SU-DHL-6 (cell line): ENCODE results near the gene INSL3.

Experiments used
- H2AFZ ChIP-seq: fragments of 200-600 bp; sonication (generic); 2 replicates; pipeline ENCODE4 v1.6.1; 2014; ENCODE audit warnings: low read depth, mild to moderate bottlenecking, moderate library complexity, mixed read lengths, antibody characterized with exemption, low read length; ENCODE audit not compliant: severe bottlenecking
- H3F3A ChIP-seq: fragments of 200-600 bp; shearing (Covaris generic); 2 replicates; pipeline ENCODE4 v1.6.0; 2016; ENCODE audit warnings: antibody characterized with exemption, mild to moderate bottlenecking; ENCODE audit not compliant: insufficient read depth
- H3K27ac ChIP-seq: fragments of 200-600 bp; sonication (generic); 2 replicates; pipeline ENCODE4 v1.5.1; 2016; ENCODE audit warnings: low read depth, mild to moderate bottlenecking, low read length, moderate library complexity, mixed read lengths
- H3K27me3 ChIP-seq: fragments of 200-600 bp; sonication (generic), shearing (Covaris generic); 2 replicates; pipeline ENCODE4 v1.6.0; 2014; ENCODE audit warnings: mild to moderate bottlenecking, low read length
- H3K36me3 ChIP-seq: fragments of 200-600 bp; sonication (generic); 2 replicates; pipeline ENCODE4 v1.6.1; 2014; ENCODE audit warnings: mild to moderate bottlenecking, low read length, mixed read lengths
- H3K4me2 ChIP-seq: fragments of 300-600, 200-600 bp; shearing (Covaris generic), sonication (generic); 2 replicates; pipeline ENCODE4 v1.6.0; 2014; ENCODE audit warnings: low read length, low read depth, mild to moderate bottlenecking; ENCODE audit not compliant: poor library complexity, severe bottlenecking
- H3K4me3 ChIP-seq: fragments of 200-600 bp; sonication (generic); 2 replicates; pipeline ENCODE4 v1.5.1; 2014; ENCODE audit warnings: antibody characterized with exemption, low read length, mild to moderate bottlenecking, mixed read lengths; ENCODE audit not compliant: insufficient read depth, poor library complexity, severe bottlenecking
- H3K79me2 ChIP-seq: fragments of 200-600 bp; sonication (generic); 2 replicates; pipeline ENCODE4 v1.6.1; 2014; ENCODE audit warnings: mild to moderate bottlenecking, low read length, moderate library complexity; ENCODE audit not compliant: insufficient read depth
- H3K9ac ChIP-seq: fragments of 200-600 bp; sonication (generic); 2 replicates; pipeline ENCODE4 v1.7.0; 2014; ENCODE audit warnings: mild to moderate bottlenecking, low read length
- H3K9me2 ChIP-seq: fragments of 200-600 bp; sonication (generic); replicated peaks from 2 replicates; pipeline ENCODE4 v1.6.1; 2014; ENCODE audit warnings: low read length; ENCODE audit not compliant: insufficient read depth
- H3K9me3 ChIP-seq: fragments of 200-600 bp; sonication (generic); 2 replicates; pipeline ENCODE4 v1.6.1; 2014; ENCODE audit warnings: low read length, mixed read lengths; ENCODE audit not compliant: insufficient read depth
- H4K20me1 ChIP-seq: fragments of 200-600 bp; sonication (generic); 2 replicates; pipeline ENCODE4 v1.6.1; 2014; ENCODE audit warnings: low read depth, mild to moderate bottlenecking, antibody characterized with exemption, low read length, moderate library complexity, mixed read lengths
- EZH2phosphoT487 ChIP-seq: fragments of 200-600 bp; sonication (generic), shearing (Covaris generic); conservative IDR thresholded peaks from 2 replicates; pipeline ENCODE4 v1.6.1; 2018; ENCODE audit warnings: mild to moderate bottlenecking, antibody characterized with exemption, low read length, moderate library complexity, mixed read lengths
- TF ChIP-seq, protein P1 (sequence below): fragments of 200-600 bp; sonication (generic); IDR thresholded peaks from one replicate; pipeline ENCODE4 v1.5.1; 2017; ENCODE audit warnings: antibody characterized with exemption, mild to moderate bottlenecking, low read length, moderate library complexity; ENCODE audit not compliant: insufficient read depth, poor library complexity, severe bottlenecking

INSL3 gene

DNA sequence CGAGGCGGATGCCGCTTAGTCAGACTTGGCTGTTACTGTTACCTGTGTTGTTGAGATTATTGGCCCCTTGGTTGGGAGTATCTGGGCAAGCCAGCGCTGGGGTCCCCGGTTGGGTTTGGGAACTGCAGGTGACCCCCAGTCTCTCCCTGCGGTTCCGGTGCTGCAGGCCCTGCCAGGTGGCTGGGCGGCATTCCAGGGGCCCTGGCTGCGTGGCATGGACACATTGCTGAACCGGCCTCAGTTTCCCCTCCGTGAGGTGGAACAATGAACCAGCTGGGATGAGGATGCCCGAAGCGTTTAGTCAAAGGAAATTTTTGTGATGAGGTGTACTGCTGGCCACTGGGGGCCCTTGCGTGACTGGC, 25.8 kb downstream of the INSL3 start:
- no peak overlapping the region for H2AFZ ChIP-seq
- H3K4me2 ChIP-seq, result no peak overlapping the region
- H3K9ac ChIP-seq, result no peak overlapping the region
- H3K79me2 ChIP-seq, result no peaks in the 10 kb centered on the region
- H3K36me3 ChIP-seq, result no peaks in the 10 kb centered on the region
- H3F3A ChIP-seq, result no peaks in the 10 kb centered on the region
- TF ChIP-seq, protein P1, sequence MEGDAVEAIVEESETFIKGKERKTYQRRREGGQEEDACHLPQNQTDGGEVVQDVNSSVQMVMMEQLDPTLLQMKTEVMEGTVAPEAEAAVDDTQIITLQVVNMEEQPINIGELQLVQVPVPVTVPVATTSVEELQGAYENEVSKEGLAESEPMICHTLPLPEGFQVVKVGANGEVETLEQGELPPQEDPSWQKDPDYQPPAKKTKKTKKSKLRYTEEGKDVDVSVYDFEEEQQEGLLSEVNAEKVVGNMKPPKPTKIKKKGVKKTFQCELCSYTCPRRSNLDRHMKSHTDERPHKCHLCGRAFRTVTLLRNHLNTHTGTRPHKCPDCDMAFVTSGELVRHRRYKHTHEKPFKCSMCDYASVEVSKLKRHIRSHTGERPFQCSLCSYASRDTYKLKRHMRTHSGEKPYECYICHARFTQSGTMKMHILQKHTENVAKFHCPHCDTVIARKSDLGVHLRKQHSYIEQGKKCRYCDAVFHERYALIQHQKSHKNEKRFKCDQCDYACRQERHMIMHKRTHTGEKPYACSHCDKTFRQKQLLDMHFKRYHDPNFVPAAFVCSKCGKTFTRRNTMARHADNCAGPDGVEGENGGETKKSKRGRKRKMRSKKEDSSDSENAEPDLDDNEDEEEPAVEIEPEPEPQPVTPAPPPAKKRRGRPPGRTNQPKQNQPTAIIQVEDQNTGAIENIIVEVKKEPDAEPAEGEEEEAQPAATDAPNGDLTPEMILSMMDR, result no peak
- no peak for TF ChIP-seq EZH2phosphoT487
- H3K27me3 ChIP-seq, result no peaks in the 10 kb centered on the region
- H3K9me2 ChIP-seq, result no peaks in the 10 kb centered on the region
- no peaks in the 10 kb centered on the region for H3K9me3 ChIP-seq
- no peak overlapping the region for H3K27ac ChIP-seq
- H3K4me3 ChIP-seq, result no peak overlapping the region
- H4K20me1 ChIP-seq, result no peaks in the 10 kb centered on the region

DNA sequence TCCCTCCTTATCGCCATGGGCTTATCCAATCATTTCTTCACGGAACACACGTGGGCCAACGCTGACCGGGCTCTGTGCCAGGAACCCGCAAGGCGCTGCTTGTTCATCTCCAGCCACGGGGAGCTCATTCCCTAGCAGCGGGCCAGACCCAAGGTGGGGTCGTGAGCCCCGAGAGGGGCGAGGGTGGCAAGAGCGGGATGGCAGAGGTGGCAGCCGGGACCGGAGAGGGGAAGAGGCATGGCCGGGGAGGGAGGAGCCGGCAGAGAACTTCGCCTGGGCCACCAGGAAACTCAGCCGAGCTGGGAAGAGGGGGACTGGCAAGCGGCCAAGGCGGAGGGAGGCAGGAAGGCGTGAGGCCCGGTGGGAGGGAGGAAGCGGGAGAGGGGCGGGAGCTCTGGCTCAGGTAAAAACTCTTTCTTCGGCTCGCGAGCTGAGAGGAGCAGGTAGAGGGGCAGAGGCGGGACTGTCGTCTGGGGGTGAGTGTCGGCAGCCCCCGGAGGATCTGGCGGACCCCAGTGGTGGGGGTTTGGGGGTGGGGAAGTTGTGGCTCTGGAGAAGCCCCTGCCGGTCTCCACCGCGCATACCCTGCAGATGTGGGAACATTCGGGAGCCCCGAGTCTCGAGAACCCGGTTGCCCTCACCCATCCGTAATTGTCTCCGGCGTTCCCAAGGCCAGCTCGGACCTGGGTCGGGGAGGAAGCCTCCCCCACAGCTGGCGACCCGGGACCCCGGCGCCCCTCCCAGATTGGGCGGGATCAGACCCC, 26.4 kb downstream of the INSL3 start, which contains the start of gene B3GNT3:
Gene B3GNT3 (plus strand): TSS at position 408 of the 764 bp plus-strand sequence. CDS start 12,670 bp downstream, outside the sequence.
- no peaks in the 10 kb centered on the region for H4K20me1 ChIP-seq
- H2AFZ ChIP-seq, result no peak within 1 kb of the TSS
- no peaks in the 10 kb centered on the region for H3K9me2 ChIP-seq
- H3K4me3 ChIP-seq, result no peak within 1 kb of the TSS
- no peak within 1 kb of the TSS for H3K9ac ChIP-seq
- H3K36me3 ChIP-seq, result no peaks in the 10 kb centered on the region
- H3K27me3 ChIP-seq, result no peaks in the 10 kb centered on the region
- H3K79me2 ChIP-seq, result no peaks in the 10 kb centered on the region
- H3K9me3 ChIP-seq, result no peaks in the 10 kb centered on the region
- no peak within 1 kb of the TSS for H3K27ac ChIP-seq
- TF ChIP-seq, protein P1, result no peak
- no peak for TF ChIP-seq EZH2phosphoT487
- H3K4me2 ChIP-seq, result no peak within 1 kb of the TSS
- H3F3A ChIP-seq, result no peaks in the 10 kb centered on the region

DNA sequence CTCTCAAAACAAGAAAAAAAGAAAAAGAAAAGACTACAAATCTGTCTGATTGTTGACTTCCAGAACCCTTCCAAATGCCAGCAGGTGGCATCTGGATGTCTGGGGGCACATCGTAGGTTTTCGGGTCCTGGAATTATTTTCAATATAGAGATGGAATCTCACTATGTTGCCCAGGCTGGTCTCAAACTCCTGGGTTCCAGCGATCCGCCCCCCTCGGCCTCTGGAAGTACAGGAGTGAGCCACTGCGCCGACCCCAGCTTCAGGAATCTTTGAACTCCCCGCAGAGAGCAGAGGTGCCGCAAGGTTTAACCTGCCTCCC, 26.9 kb downstream of the INSL3 start:
- Histone ChIP-seq H2AFZ (no peak overlapping the region), H3K4me3 (no peak overlapping the region)

More for the DNA sequence above, 26.9 kb downstream of the INSL3 start:
- H3K36me3 ChIP-seq, result no peaks in the 10 kb centered on the region
- H3F3A ChIP-seq, result no peaks in the 10 kb centered on the region
- no peaks in the 10 kb centered on the region for H3K79me2 ChIP-seq
- H3K9me3 ChIP-seq, result no peaks in the 10 kb centered on the region
- H3K27me3 ChIP-seq, result no peaks in the 10 kb centered on the region
- no peak overlapping the region for H3K9ac ChIP-seq
- no peaks in the 10 kb centered on the region for H3K9me2 ChIP-seq
- H3K27ac ChIP-seq, result no peak overlapping the region
- H4K20me1 ChIP-seq, result no peaks in the 10 kb centered on the region
- TF ChIP-seq, protein P1, result no peak
- TF ChIP-seq EZH2phosphoT487, result no peak
- H3K4me2 ChIP-seq, result no peak overlapping the region
